Smooth muscle cell (in vitro differentiated cells): ENCODE measurements around the gene KIRREL3. TPM values are rescaled to one million over a fixed set of nuclear protein-coding genes. Genes with fewer than 3 reads are reported as not detected.
"Not testable (repeated sequence)": the region's sequence is repeated elsewhere in the genome, so short reads cannot be mapped to it uniquely, and the experiment has no call there.

Experiments
- DNase-seq: peaks from one replicate; lab custom pipeline; 2025; ENCODE audit not compliant: unreplicated experiment; lab: John Stamatoyannopoulos, UW
- H2AFZ ChIP-seq: fragments of 200-600 bp; sonication (generic); 2 replicates; pipeline ENCODE4 v1.6.0; 2016; ENCODE audit warnings: antibody characterized with exemption, low read depth, mild to moderate bottlenecking
- H3F3A ChIP-seq: fragments of 200-600 bp; sonication (generic); 2 replicates; pipeline ENCODE4 v1.6.0; 2017; ENCODE audit warnings: antibody characterized with exemption, low read depth
- H3K27ac ChIP-seq: fragments of 200-600 bp; sonication (generic); 2 replicates; pipeline ENCODE4 v1.5.1; 2016; ENCODE audit warnings: low read depth, mild to moderate bottlenecking
- H3K27me3 ChIP-seq: fragments of 200-600 bp; sonication (generic); 2 replicates; pipeline ENCODE4 v1.6.1; 2016; ENCODE audit warnings: low read depth, mild to moderate bottlenecking
- H3K36me3 ChIP-seq: fragments of 200-600 bp; sonication (generic); 2 replicates; pipeline ENCODE4 v1.5.1; 2016; ENCODE audit warnings: low read depth
- H3K4me1 ChIP-seq: fragments of 200-600 bp; sonication (generic); 2 replicates; pipeline ENCODE4 v1.5.1; 2016; ENCODE audit warnings: low read depth
- H3K4me2 ChIP-seq: fragments of 200-600 bp; sonication (generic); 2 replicates; pipeline ENCODE4 v1.6.0; 2016; ENCODE audit warnings: mild to moderate bottlenecking
- H3K4me3 ChIP-seq: fragments of 200-600 bp; sonication (generic); 2 replicates; pipeline ENCODE4 v1.5.1; 2016; ENCODE audit warnings: mild to moderate bottlenecking
- H3K79me2 ChIP-seq: fragments of 200-600 bp; sonication (generic); 2 replicates; pipeline ENCODE4 v1.6.0; 2016; ENCODE audit warnings: low read depth, mild to moderate bottlenecking
- H3K9ac ChIP-seq: fragments of 200-600 bp; sonication (generic); 2 replicates; pipeline ENCODE4 v1.6.0; 2016; ENCODE audit warnings: low read depth
- H3K9me3 ChIP-seq: fragments of 200-600 bp; sonication (generic); replicated peaks from 2 replicates; pipeline ENCODE4 v1.5.1; 2016; ENCODE audit warnings: low read depth
- H4K20me1 ChIP-seq: fragments of 200-600 bp; sonication (generic); 2 replicates; pipeline ENCODE4 v1.6.0; 2016; ENCODE audit warnings: low read depth
- CTCF ChIP-seq: fragments of 200-600 bp; sonication (generic); IDR thresholded peaks from 2 replicates; pipeline ENCODE4 v1.5.1; 2017; ENCODE audit warnings: borderline replicate concordance, mild to moderate bottlenecking, antibody characterized with exemption; ENCODE audit not compliant: insufficient read depth, poor library complexity, severe bottlenecking
- WGBS: methylation state at CpG from one replicate; pipeline ENCODE4 v1.1.7; 2016; ENCODE audit warnings: low lambda C conversion rate; 5-methylcytosine and 5-hydroxymethylcytosine counted together
- microRNA-seq: library from miRNA; unstranded; fragments of <30 nt; microRNA quantifications from one replicate; pipeline ENCODE4, GENCODE V29; 2016; ENCODE audit warnings: borderline number of aligned reads
- polyA plus RNA-seq: library from polyadenylated mRNA; unstranded; fragments of >200 nt; fragmentation: Nextera tagmentation; extraction: Ambion mirVana; gene quantifications from 2 replicates; pipeline ENCODE4 v1.2.1, GENCODE V29; 2016
- small RNA-seq: library from RNA; depleted of rRNA; stranded (forward); fragments of <200 nt; gene quantifications from one replicate; pipeline ENCODE3, GENCODE V24; 2014
- total RNA-seq: library from RNA; depleted of rRNA; stranded (reverse); fragments of >200 nt; gene quantifications from 2 replicates; pipeline ENCODE4 v1.2.3, GENCODE V29; 2014

The KIRREL3 gene
- total and polyA plus RNA-seq, 2 experiments from 2014 or later: 1.2 TPM; not detected in 1

GRCh38 chr11:126378763-126379162 lies 621.8 kb downstream of the KIRREL3 start:
- peaks cover 61% of the 10 kb centered on the region for H3K79me2 ChIP-seq
- H3K4me3 ChIP-seq: no peak overlapping the region
- no peak overlapping the region for H3K27ac ChIP-seq
- no peaks in the 10 kb centered on the region for H3K9me3 ChIP-seq
- WGBS: 90% methylated on average over 4 of the region's 4 CpGs
- TF ChIP-seq CTCF: no peak
- peaks cover 71% of the 10 kb centered on the region for H4K20me1 ChIP-seq
- no peaks in the 10 kb centered on the region for H3F3A ChIP-seq
- peaks cover 3% of the 10 kb centered on the region for H3K4me1 ChIP-seq
- no peak overlapping the region for H3K9ac ChIP-seq
- H3K36me3 ChIP-seq: no peaks in the 10 kb centered on the region
- DNase-seq: no peak
- no peak overlapping the region for H2AFZ ChIP-seq
- no peak overlapping the region for H3K4me2 ChIP-seq
- no peaks in the 10 kb centered on the region for H3K27me3 ChIP-seq

DNA sequence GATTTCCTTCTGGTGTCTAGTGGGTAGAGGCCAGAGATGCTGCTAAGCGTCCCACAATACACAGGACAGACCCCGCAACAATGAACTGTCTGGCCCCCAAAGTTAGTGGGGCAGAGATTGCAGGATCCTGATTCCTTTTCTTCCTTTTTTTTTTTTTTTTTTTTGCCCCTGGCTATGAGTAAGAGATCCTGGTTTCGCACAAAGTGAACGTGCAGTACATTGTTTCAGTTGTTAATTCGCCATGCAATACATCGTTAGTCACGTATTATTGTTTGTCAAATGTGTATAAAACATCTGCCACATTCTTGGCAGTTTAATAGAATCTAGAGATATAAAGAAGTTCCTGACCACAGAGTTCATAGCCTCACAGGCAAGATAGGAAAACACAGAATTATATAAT lies 624.8 kb downstream of the KIRREL3 start:
- H3K4me1 ChIP-seq: no peaks in the 10 kb centered on the region
- no peaks in the 10 kb centered on the region for H3F3A ChIP-seq
- H2AFZ ChIP-seq: no peak overlapping the region
- peaks cover 87% of the 10 kb centered on the region for H4K20me1 ChIP-seq
- no peak overlapping the region for H3K4me3 ChIP-seq
- DNase-seq: no peak
- no peaks in the 10 kb centered on the region for H3K36me3 ChIP-seq
- H3K4me2 ChIP-seq: no peak overlapping the region
- no peak overlapping the region for H3K9ac ChIP-seq
- TF ChIP-seq CTCF: no peak
- no peaks in the 10 kb centered on the region for H3K9me3 ChIP-seq
- peaks cover 83% of the 10 kb centered on the region for H3K79me2 ChIP-seq
- no peak overlapping the region for H3K27ac ChIP-seq
- WGBS: 96% methylated on average over 7 of the region's 7 CpGs
- no peaks in the 10 kb centered on the region for H3K27me3 ChIP-seq

DNA sequence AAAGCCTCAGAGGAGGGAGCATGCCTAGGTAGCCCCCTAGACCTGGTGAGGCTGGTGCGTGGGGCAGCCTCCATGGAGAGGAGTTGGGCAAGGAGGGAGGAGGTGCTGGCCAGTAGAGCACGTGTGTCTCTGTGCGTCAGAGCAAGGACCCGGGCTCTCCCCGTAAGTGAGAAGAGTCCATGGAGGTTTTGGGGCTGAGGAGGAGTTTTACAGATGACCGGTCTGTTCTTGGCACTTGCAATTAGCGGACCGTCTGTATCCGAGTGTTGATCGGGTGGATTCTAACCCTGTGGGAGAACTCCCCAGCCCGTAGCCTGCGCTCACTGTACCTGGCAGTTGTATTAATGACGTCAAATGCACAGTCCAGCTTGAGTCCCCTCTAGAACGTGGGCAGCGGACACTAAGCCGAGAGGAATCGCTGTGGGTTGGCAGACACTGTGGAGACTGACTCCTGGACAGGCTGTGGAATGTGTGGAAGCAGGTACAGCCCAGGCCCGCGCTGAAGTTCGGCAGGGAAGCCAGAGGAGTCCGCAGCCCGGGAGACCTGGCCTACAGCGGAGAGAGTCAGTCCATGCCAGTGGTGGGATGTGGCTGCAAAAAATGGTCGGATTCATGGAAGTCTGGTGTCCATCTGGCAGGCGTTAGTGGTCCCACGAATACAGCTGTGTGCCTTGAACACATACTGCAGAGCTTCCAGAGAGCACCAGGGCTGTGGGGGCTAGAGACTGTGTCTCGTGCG lies 625.8 kb downstream of the KIRREL3 start:
- not testable (repeated sequence) for H3K27ac ChIP-seq, H3K9me3 ChIP-seq, H3K36me3 ChIP-seq, H3K9ac ChIP-seq, H3K27me3 ChIP-seq, H3F3A ChIP-seq, DNase-seq, H3K4me1 ChIP-seq, H2AFZ ChIP-seq, H3K4me3 ChIP-seq, H3K4me2 ChIP-seq
- peaks cover 82% of the 10 kb centered on the region for H3K79me2 ChIP-seq
- 97% methylated on average over 21 of the region's 28 CpGs for WGBS
- peaks cover 88% of the 10 kb centered on the region for H4K20me1 ChIP-seq

DNA sequence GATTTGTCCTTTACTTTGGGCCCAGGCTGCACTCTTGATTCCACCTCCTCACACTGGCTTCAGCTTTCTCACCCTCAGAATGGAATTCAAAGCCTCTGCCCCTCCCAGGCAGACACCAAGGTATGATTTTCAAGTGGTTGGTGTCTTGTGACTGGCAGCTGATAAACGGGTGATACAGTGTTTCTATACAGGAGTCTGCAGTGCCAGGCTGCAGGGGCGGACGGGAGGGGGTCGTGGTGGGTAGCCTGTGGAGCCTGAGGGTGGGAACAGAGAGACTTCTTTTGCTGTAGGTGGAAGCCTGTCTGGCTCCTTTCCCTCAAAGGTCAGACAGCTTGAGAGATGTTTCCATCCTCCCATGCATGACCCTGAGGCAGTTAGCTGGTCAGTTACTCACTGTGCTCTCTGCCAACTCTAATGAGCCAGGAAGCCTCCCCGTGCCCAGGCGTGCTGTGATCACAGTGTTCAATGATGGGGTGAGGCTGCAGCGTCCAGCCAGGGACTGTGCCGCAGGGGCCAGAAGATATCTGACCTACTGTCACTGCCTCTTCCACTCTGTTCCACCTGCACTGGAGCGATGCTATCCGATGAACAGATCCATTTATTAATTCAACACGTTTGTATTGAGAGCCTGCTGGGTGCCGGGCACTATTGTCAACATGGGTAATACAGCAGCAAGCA lies 627.0 kb downstream of the KIRREL3 start:
- H3K79me2 ChIP-seq: peaks cover 80% of the 10 kb centered on the region
- not testable (repeated sequence) for H2AFZ ChIP-seq, H3K27me3 ChIP-seq, H3K36me3 ChIP-seq, H3K4me1 ChIP-seq, H3K4me2 ChIP-seq, H3F3A ChIP-seq, H3K9me3 ChIP-seq, H3K27ac ChIP-seq, H3K9ac ChIP-seq, DNase-seq, H3K4me3 ChIP-seq
- H4K20me1 ChIP-seq: peaks cover 88% of the 10 kb centered on the region
- WGBS: 81% methylated on average over 12 of the region's 12 CpGs

Small RNA genes within 50 kb of the gene (microRNA-seq; reads per million reads assigned to microRNA genes)
- gene MIR3167: not detected

Small RNA genes within 50 kb of the gene (small RNA-seq; reads per million reads assigned to genes)
- not detected for gene AP001318.3
- not detected for gene MIR3167
